ENCODE data around the gene TXNIP. TPM values are rescaled to one million over a fixed set of nuclear protein-coding genes. Genes with fewer than 3 reads are reported as not detected.
A peak's percentile ranks its signal among the peaks of the same experiment; 100 is the strongest.

The TXNIP gene
- total RNA-seq, 1 experiment from 2014 or later: 2.5 TPM

DNA sequence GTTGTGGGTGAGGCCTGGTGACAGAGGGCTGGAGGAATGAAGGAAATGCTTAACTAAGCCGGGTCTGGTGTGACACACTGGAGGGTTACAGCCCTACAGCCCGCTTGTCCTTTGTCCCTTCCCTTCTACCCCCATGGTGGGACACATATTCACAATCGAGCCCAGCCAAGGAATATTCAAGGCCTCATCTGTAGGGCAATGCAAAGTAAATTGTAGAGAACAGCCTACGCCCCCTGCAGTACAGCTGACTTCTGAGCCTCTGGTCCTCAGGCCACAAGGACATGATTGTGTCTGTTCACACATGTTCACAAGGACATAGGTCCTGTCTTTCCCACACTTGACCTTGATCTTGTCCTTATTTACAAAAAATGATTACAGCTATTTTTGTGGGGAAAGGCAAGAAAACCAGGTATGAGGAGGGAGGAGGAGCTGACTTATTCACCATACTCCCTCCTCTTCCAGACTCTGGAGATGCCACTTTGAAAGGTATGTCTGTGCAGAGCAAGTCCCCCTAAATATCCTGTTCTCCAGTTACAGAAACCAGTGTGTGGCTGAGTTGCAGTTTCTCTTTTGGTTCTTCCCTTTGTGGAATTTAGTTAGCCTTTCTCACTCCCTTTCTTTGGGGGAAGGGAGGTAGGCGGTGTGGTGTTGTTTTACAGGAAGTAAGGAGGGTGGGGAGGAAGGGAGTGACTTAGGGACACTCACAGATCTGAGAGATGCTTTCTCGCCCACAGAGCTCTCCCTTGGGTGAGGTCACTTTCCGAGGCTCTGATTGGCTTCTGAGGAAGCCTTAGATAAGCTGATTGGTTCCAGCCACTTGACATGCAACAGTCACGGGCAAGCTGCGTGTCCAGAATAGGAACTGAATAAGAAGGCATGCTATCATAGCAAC lies 17.3 kb downstream of the TXNIP start:
- H3K4me2 ChIP-seq (ENCODE audit: low read length): peak overlapping the region; percentile 76
- RAD21 ChIA-PET (ENCODE audit: low non-redundant PET in 1 of 2, low total read pairs in 2 of 2, uncharacterized antibody in 2 of 2, unreplicated experiment in 2 of 2): interaction anchor here (0.5 to 1.4 kb wide), 9 partner anchors 21 to 87 kb away, joined by 3 to 6 read pairs (median 3); partner anchors contain the start of gene LIX1L (in 1 of the 2)
- H2AFZ ChIP-seq (ENCODE audit: low read depth, low read length, poor library complexity, severe bottlenecking): peak overlapping the region; percentile 70
- ATAC-seq (peak; percentile 95), DNase-seq (ENCODE audit: low read depth, low spot score) (peak; percentile 96)
- peak overlapping the region; percentile 56 for H3K9ac ChIP-seq (ENCODE audit: low read length)
- no peaks in the 10 kb centered on the region for H3K9me2 ChIP-seq (ENCODE audit: insufficient read depth)
- CTCF ChIA-PET: interaction anchor here (0.9 to 3.1 kb wide), 17 partner anchors 10 to 134 kb away, joined by 3 to 45 read pairs (median 6); partner anchors contain the start of genes ANKRD34A, HJV, NUDT17 and PIAS3
- intact Hi-C loops (cut with micrococcal nuclease): loop anchor here (5.0 kb wide), 1 partner anchor 87 kb away; no protein-coding TSS in a partner anchor
- peak overlapping the region; percentile 12 to 37 for H3K4me3 ChIP-seq (replicated peaks in 1 of 2; ENCODE audit: low read depth in 1 of 2, low read length in 2 of 2)
- H3K4me1 ChIP-seq (ENCODE audit: control insufficient read depth in 1 of 2, insufficient read depth in 2 of 2, low read length in 2 of 2): peaks cover 30 to 45% of the 10 kb centered on the region in 2 experiments
- H3K79me2 ChIP-seq (ENCODE audit: insufficient read depth, low read length): no peaks in the 10 kb centered on the region
- no peaks in the 10 kb centered on the region for H3K9me3 ChIP-seq (ENCODE audit: control insufficient read depth in 1 of 2, insufficient read depth in 1 of 2, low read depth in 1 of 2, low read length in 2 of 2)
- BruUV-seq (replicated peaks): TSS peak; percentile 97
- H3K36me3 ChIP-seq (ENCODE audit: control insufficient read depth in 1 of 2, insufficient read depth in 2 of 2, low read length in 2 of 2): no peaks in the 10 kb centered on the region
- peak overlapping the region; percentile 89 for H3K27ac ChIP-seq (ENCODE audit: low read depth, low read length)
- POLR2A ChIA-PET: interaction anchor here (0.9 to 3.0 kb wide), 15 partner anchors 11 to 120 kb away, joined by 3 to 27 read pairs (median 6); partner anchors contain the start of genes ANKRD34A, HJV, LIX1L and PIAS3
- H3K27me3 ChIP-seq (ENCODE audit: insufficient read depth, low read length): no peaks in the 10 kb centered on the region
- no peaks in the 10 kb centered on the region for H4K20me1 ChIP-seq (ENCODE audit: insufficient read depth)
- TF ChIP-seq RAD21 (IDR thresholded peaks at IDR 0.05; ENCODE audit: low read depth) (no peak), FOSL1 (IDR thresholded peaks at IDR 0.05; ENCODE audit: low read depth) (peak; percentile 30), SRF (IDR thresholded peaks at IDR 0.05; ENCODE audit: low read depth) (no peak), TCF7L2 (IDR thresholded peaks at IDR 0.05; ENCODE audit: borderline replicate concordance, extremely low read depth, insufficient read depth, insufficient read length) (peak; percentile 73), POLR2A (IDR thresholded peaks at IDR 0.05; ENCODE audit: borderline replicate concordance, extremely low read depth, insufficient read depth, insufficient read length) (no peak), CBX3 (IDR thresholded peaks at IDR 0.05; ENCODE audit: low read depth) (0 out of 2 replicates have a peak, but pooled peaks have one; percentile 35), POLR2AphosphoS5 (IDR thresholded peaks at IDR 0.05; ENCODE audit: low read depth, low read length) (peak; percentile 46), ATF3 (IDR thresholded peaks at IDR 0.05) (no peak), JUND (IDR thresholded peaks at IDR 0.05) (peak; percentile 75), ZNF274 (IDR thresholded peaks at IDR 0.05; ENCODE audit: low read depth, low read length) (no peak), EGR1 (IDR thresholded peaks at IDR 0.05; ENCODE audit: low read depth) (peak; percentile 54; the same call in 1 of the 2 replicates), YY1 (IDR thresholded peaks at IDR 0.05; ENCODE audit: extremely low read depth, insufficient replicate concordance, low read depth, low read length) (no peak)
- TF ChIP-seq, protein P1, sequence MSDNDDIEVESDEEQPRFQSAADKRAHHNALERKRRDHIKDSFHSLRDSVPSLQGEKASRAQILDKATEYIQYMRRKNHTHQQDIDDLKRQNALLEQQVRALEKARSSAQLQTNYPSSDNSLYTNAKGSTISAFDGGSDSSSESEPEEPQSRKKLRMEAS (IDR thresholded peaks at IDR 0.05): peak; percentile 35; the same call in 1 of the 2 replicates
- TF ChIP-seq, protein P2, sequence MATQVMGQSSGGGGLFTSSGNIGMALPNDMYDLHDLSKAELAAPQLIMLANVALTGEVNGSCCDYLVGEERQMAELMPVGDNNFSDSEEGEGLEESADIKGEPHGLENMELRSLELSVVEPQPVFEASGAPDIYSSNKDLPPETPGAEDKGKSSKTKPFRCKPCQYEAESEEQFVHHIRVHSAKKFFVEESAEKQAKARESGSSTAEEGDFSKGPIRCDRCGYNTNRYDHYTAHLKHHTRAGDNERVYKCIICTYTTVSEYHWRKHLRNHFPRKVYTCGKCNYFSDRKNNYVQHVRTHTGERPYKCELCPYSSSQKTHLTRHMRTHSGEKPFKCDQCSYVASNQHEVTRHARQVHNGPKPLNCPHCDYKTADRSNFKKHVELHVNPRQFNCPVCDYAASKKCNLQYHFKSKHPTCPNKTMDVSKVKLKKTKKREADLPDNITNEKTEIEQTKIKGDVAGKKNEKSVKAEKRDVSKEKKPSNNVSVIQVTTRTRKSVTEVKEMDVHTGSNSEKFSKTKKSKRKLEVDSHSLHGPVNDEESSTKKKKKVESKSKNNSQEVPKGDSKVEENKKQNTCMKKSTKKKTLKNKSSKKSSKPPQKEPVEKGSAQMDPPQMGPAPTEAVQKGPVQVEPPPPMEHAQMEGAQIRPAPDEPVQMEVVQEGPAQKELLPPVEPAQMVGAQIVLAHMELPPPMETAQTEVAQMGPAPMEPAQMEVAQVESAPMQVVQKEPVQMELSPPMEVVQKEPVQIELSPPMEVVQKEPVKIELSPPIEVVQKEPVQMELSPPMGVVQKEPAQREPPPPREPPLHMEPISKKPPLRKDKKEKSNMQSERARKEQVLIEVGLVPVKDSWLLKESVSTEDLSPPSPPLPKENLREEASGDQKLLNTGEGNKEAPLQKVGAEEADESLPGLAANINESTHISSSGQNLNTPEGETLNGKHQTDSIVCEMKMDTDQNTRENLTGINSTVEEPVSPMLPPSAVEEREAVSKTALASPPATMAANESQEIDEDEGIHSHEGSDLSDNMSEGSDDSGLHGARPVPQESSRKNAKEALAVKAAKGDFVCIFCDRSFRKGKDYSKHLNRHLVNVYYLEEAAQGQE (IDR thresholded peaks at IDR 0.05; ENCODE audit: low read depth): no peak
- TF ChIP-seq, protein P3, sequence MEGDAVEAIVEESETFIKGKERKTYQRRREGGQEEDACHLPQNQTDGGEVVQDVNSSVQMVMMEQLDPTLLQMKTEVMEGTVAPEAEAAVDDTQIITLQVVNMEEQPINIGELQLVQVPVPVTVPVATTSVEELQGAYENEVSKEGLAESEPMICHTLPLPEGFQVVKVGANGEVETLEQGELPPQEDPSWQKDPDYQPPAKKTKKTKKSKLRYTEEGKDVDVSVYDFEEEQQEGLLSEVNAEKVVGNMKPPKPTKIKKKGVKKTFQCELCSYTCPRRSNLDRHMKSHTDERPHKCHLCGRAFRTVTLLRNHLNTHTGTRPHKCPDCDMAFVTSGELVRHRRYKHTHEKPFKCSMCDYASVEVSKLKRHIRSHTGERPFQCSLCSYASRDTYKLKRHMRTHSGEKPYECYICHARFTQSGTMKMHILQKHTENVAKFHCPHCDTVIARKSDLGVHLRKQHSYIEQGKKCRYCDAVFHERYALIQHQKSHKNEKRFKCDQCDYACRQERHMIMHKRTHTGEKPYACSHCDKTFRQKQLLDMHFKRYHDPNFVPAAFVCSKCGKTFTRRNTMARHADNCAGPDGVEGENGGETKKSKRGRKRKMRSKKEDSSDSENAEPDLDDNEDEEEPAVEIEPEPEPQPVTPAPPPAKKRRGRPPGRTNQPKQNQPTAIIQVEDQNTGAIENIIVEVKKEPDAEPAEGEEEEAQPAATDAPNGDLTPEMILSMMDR (IDR thresholded peaks at IDR 0.05 in 2 of 3, conservative IDR thresholded peaks at IDR 0.05 in 1 of 3; ENCODE audit: borderline replicate concordance in 1 of 3, insufficient read depth in 1 of 3, low read depth in 2 of 3, low read length in 2 of 3): peak in 2 of 3 experiments; percentile 22 to 37; a peak in 3 of 6 replicates
- TF ChIP-seq, protein P4, sequence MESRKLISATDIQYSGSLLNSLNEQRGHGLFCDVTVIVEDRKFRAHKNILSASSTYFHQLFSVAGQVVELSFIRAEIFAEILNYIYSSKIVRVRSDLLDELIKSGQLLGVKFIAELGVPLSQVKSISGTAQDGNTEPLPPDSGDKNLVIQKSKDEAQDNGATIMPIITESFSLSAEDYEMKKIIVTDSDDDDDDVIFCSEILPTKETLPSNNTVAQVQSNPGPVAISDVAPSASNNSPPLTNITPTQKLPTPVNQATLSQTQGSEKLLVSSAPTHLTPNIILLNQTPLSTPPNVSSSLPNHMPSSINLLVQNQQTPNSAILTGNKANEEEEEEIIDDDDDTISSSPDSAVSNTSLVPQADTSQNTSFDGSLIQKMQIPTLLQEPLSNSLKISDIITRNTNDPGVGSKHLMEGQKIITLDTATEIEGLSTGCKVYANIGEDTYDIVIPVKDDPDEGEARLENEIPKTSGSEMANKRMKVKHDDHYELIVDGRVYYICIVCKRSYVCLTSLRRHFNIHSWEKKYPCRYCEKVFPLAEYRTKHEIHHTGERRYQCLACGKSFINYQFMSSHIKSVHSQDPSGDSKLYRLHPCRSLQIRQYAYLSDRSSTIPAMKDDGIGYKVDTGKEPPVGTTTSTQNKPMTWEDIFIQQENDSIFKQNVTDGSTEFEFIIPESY (IDR thresholded peaks at IDR 0.05; ENCODE audit: extremely low read depth, insufficient replicate concordance, low read length): no peak
